Posterior vena cava (tissue), 2 donors: ENCODE data around the gene LMLN. TPM values are rescaled to one million over a fixed set of nuclear protein-coding genes. Genes with fewer than 3 reads are reported as not detected.
"Not testable (repeated sequence)": the region's sequence is repeated elsewhere in the genome, so short reads cannot be mapped to it uniquely, and the experiment has no call there.

Source experiments
- DNase-seq: peaks from one replicate; pipeline ENCODE4 v3.0.0-alpha.2; 2020; ENCODE audit warnings: low spot score
- intact Hi-C, 2 donors: fragments of 100-400 bp; cut with DNase I; formaldehyde crosslinking; loops; one replicate each; pipeline versions ENCODE4 v1.14.1 to v1.14.2; 2022 to 2023
- total RNA-seq, 2 donors: library from RNA; stranded (reverse); fragmentation: NEBNext Ultra II Directional; extraction: Animal tissue kit (Norgen Biotek cat#: 25700); gene quantifications; one replicate each; pipeline ENCODE4 v1.2.1, GENCODE V29; 2021
- donor health status: DM: yes; HTN: yes; CAD: no.
- donor health status: DM: yes; HTN: yes; CAD: no.

Gene LMLN
- total RNA-seq, 2 donors from 2014 or later = 6.5 to 7.3 TPM

DNA sequence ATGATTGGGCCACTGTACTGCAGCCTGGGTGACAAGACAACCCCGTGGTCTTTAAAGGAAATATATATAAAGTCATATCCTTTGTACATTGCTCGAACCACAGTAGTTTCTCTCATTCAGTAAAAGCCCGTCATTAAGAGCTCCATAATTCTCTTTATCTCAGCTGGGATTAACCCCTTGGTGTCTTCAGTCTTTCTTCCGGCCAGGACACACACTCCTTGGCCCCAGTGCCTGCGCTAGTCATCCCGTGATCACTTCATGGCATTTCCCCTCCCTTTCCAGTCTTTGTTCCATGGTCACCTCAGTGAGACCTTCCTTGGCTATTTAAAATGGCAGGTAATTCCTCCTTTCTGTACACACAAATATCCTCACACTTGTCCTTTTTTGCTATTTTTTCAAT is 6.7 kb upstream of the LMLN start:
- intact Hi-C loops = no loop called here
- no peak for DNase-seq

DNA sequence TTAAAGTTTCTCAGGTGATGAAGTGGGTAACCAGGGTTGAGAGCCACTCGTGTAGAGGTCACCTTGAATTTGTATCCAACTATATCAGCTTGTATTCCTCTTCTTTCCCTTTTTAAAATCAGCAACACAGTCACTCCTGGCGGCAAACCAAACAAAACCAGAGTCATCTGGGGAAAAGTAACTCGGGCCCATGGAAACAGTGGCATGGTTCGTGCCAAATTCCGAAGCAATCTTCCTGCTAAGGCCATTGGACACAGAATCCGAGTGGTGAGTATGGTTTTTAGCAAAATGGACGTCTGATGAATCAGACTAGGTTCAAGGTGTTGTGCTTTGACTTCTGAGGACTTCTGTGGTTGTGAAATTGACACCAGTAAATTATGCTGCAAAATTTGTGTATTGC is 6.1 kb upstream of the LMLN start:
- DNase-seq = no peak
- intact Hi-C loops = no loop called here

DNA sequence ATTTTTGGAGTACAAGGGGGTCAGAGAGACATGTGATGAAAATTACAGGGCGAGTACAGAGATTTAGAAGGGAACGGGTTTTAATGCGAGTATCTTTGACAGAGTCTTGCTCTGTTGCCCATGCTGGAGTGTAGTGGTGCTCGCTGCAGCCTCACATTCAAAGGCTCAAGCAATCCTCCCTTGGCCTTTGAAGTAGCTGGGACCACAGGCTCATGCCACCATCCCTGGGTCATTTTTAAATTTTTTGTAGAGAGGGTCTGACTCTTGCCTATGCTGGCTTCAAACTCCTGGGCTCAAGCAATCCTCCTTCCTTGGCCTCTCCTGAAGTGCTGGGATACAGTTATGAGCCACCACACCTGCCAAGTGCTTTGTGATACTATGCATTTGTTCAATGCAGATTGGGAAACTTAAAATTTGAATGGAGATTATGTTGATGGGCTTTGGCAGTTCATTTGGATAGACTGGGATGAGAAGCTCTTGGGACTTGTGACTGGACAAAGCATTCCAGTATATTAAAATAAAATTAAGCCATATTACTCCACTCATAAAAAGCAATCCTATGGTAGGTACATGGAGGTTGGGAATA is 4.0 kb upstream of the LMLN start:
- intact Hi-C loops = no loop called here

DNA sequence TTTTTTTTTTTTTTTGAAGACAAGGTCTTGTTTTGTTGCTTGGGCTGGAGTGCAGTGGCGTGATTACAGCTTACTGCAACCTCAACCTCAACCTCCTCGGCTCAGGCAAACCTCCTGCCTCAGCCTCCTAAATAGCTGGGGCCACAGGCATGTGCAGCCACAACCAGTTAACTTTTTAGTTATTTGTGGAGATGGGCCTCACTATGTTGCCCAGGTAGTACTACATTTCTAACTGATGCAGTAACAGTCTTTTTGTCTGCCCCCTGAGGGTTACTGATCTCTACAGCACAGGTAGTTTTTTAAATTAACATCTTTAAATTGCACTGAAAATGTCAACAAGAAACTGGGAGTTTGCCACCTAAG is 3.4 kb upstream of the LMLN start:
- intact Hi-C loops = no loop called here
- no peak for DNase-seq

More for the DNA sequence above, 4.0 kb upstream of the LMLN start:
- DNase-seq = no peak

DNA sequence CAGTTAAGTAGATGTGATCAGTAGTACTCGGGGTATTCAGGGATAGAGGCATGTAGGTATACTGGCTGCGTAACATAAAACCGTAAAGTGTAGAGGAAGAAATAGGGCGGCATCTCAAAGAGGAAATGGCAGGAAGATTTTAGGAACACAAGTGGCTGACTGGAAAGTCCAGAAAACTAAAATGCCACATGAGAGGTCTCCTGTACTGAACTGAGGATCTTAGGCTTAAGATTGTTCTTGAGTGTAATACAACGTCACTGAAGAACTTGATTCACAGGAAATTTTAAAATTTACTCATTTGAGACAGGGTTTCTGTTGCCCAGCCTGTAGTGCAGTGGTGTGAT is 2.3 kb upstream of the LMLN start:
- intact Hi-C loops = no loop called here
- DNase-seq = no peak

DNA sequence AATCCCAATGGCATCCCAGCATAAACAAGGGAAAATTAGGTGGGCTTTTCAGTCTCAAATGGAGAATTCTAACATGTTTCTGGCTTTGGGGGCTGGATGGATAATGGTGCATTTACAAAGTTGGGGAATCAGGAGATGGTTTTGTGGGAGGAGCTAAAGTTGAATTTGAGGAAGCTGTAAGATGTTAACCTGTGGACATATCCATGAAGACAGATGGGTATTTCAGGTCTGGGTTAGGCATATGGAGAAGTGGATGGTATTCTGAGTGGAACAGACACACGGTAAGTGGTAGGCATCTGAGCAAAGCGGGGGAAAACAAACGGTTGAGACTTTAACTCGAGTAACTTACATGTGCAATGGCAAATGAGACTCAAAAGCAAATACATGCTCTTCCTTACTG is 1.7 kb upstream of the LMLN start:
- intact Hi-C loops = no loop called here

DNA sequence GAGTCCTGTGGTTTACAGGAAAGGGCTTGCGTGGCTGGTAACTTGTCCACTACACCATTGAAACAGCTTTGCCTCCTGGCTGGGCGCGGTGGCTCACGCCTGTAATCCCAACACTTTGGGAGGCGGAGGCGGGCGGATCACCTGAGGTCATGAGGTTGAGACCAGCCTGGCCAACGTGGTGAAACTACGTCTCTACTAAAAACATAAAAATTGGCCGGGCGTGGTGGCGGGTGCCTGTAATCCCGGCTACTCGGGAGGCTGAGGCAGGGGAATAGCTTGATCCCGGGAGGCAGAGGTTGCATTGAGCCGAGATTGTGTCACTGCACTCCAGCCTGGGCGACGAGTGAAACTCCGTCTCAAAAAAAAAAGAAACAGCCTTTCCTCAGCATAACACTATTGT is 1.2 kb upstream of the LMLN start:
- DNase-seq, intact Hi-C loops: not testable (repeated sequence)

More for the DNA sequence above, 1.7 kb upstream of the LMLN start:
- DNase-seq = no peak

DNA sequence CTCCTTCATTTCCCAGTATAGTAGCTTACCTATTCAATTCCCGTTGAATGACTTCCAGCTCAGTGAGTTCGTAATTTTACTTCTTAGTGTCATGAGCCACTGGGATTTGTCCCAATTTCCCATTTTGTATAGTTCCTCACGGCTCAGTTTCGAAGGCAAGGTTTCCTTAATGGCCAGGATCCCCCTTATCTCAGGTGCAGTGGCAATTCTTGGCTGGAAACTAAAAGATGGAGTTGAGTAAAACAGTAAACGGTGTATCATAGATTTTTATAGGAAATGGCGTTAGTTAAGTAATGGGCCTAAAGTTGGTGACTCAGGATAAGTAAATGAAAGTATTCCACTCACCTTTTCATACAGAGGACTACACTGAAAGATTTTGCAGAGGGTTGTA is 522 bp upstream of the LMLN start:
- intact Hi-C loops = no loop called here
- DNase-seq = no peak

DNA sequence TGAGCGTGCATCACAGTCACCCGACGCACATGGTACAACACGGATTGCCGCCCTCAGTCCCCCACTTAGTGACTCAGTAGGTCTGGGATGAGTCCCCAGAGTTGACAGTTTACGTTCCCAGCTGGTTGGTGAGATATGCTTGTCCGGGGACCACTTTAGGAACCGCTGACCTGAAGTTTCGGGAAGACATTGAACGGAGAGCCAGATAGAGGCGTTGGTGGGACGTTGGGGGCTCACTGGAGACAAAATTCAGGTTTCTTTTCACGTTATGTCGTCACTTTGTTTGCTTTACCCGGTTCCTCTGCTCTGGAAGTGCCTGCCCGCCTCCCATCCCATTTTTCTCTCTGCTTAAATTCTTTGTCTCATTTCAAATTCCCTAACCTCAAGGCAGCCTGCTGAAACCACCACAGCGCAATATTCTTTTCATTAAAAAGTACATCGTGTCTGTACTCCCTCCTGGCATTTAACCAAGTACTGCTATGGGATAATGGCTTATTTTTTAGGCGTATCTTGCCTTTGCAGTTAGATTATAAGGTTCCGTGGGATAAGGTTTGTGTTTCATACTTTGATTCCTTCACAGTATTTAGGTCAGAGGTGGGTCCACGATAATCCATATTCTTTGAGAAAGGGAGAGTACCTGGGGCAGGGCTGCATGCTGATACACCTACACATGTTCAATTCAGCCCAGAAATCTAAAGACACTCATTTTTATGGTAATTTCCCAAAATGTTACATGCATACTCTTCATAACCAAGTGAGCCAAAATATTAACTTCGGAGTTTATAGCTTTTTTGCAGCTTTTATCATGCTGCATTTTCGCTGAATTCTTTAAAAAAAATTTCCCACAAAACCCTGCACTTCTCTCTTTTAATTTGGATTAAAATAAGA is 921 bp downstream of the LMLN start:
- intact Hi-C loops = no loop called here
- DNase-seq = peak; percentile 84

DNA sequence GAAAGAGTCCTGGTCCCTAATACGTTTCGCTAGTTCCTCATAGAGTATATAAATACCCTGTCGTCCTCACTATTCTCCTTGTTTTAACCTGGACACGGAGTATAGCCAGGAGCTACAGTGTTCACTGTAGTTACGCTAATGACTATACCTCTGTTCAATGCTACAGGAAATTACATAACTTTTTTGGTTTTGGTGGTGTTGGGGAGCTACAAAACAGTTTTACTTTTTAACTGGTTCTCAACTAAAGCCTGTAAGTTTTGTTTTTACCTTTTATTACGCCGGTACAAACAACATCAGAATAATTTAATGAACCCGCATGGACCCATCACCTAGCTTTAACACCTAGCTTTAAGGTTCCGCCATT is 1.5 kb downstream of the LMLN start:
- DNase-seq = no peak
- intact Hi-C loops = no loop called here

DNA sequence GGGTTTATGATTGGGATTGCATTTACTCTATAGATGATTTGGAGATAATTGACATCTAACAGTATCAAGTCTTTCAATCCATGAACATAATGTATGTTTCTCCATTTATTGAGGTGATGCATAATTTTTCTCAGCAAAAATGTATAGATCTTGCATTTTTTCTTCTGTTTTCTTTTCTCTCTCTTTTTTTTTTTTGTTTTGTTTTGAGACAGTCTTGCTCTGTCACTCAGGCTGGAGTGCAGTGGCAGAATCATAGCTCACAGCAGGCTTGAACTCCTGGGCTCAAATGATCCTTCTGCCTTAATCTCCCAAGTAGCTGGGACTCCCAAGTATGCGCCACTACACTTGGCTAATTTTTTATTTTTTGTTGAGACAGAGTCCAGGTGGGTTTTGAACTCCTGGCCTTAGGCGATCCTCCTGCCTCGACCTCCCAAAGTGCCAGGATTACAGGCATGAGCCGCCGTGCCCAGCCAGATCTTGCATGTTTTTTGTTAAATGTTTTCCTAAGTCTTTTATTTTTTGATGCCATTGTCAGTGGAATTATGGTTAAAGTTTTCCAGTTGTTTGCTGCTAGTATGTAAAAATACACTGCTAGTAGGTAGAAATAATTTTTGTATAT is 3.1 kb downstream of the LMLN start:
- intact Hi-C loops = no loop called here
- no peak for DNase-seq

DNA sequence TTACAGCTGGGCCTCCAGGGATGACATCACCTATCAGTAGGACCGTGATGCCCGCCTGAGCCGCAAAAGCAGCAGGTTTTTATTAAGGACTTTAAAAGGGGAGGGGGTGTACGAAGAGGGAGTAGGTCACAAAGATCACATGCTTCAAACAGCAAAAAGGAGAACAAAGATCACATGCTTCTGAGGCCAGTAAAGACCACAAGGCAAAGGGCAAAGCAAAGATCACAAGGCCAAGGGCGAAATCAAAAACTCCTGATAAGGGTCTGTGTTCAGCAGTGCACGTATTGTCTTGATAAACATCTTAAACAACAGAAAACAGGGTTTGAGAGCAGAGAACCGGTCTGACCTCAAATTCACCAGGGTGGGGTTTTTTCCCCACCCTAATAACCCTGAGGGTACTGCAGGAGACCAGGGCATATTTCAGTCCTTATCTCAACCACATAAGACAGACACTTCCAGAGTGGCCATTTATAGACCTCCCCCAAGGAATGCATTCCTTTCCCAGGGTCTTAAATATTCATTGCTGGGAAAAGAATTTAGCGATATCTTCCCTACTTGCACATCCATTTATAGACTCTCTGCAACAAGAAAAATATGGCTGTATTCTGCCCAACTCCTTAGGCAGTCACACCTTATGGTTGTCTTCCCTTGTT is 7.4 kb downstream of the LMLN start:
- intact Hi-C loops, DNase-seq: not testable (repeated sequence)

DNA sequence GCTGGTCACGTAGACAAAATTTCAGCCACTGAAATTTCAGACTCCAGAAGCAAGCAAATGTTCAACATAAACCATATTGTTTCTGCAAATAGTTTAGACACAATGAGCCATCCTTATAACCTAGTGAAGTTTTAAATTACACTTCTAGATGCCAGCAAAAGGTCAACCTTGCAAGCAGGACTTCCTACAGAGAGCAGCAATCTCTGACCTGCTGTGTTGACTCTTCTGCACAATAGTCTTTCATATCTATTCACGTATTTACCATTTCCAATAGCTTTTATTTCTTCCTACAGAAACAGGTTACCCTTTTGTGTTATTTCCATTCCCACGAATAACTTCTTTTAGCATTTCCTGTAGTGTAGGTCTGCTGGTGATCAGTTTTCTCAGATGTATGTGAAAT is 10.6 kb downstream of the LMLN start:
- intact Hi-C loops = no loop called here
- DNase-seq = no peak

DNA sequence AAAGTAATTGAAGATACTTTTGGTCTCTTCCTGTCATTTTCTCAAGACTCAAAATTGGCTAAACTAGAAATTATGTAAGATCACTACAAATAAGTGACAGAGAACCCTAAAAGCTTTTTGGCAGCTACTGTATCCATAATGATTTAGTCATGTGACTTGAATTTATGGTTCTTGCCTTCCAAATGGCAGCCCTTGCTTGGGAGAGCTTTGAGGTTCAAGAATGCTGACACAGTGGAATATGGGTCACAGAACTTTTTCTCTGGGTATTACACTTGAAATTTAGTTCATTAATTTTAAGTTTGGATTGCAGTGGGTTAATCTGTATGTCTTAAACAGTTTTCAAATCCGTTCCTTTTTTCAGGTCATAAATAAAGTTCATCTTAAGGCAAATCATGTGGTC is 14.0 kb downstream of the LMLN start:
- no peak for DNase-seq

DNA sequence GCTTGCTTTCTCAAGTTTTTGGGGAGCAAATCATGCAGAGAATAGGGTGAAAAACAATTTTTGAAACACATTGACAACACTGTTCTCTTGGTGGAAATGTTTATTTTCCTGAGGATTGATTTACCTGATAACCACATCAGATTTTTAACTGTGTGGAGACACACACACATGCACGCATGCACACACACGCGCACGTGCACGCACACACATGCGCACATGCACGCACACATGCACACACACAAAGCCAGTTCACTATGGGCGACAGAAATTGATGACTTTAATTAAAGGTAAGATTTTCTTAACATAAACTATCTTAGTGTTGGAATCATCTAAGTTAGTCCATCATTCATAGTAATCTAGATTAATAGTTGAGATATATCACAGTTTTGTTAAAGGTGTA is 15.3 kb downstream of the LMLN start:
- intact Hi-C loops = no loop called here
- no peak for DNase-seq

More for the DNA sequence above, 14.0 kb downstream of the LMLN start:
- intact Hi-C loops = no loop called here

DNA sequence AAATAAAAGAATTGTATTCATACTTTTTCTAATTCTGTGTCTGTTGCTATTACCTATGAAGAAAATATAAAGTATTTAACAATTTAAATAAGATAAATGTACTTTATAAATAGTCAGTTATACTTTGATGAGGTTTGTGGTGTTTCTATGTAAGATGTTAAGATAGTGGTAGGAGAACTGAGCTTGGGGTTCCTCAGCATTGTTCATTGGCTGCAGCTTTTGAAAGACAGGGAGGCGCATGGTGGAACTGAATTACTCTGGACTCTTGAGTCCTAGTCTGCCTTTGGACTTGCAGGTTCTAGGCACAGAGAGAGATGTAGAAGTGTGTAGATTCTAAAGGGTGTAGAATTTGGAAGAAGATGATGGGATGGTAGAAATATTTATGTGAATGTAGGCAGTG is 23.1 kb downstream of the LMLN start:
- no peak for DNase-seq
- intact Hi-C loops = no loop called here

DNA sequence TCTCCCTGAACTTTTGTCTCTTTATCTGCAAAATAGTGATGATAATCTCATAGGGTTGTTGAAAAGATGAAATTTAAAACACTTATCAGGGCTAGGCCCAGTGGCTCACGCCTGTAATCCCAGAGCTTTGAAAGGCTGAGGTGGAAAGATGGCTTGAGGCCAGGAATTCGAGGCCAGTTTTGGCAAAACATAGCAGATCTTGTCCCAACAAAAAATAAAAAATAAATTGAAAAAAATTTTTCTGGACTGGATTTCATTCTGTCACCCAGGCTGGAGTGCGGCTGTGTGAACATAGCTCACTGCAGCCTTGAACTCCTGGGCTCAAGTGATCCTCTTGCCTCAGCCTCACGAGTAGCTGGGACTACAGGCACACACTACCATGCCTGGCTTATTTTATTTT is 29.6 kb downstream of the LMLN start:
- intact Hi-C loops = no loop called here
- DNase-seq = no peak

DNA sequence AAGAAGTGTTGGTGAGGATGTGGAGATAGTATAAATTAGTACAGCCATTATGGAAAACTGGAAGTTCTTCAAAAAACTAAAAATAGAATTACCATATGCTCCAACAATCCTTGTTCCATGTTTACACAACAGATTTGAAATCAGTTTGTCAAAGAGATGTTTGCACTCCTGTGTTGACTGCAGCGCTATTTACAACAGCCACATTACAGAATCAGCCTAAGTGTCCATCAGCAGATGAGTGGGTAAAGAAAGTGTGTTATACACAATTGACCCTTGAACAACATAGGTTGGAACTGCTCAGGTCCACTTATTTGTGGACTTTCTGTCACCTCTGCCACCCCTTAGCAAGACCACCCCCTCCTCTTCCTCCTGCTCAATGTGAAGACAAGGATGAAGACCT is 34.7 kb downstream of the LMLN start:
- DNase-seq = no peak
- intact Hi-C loops = no loop called here

DNA sequence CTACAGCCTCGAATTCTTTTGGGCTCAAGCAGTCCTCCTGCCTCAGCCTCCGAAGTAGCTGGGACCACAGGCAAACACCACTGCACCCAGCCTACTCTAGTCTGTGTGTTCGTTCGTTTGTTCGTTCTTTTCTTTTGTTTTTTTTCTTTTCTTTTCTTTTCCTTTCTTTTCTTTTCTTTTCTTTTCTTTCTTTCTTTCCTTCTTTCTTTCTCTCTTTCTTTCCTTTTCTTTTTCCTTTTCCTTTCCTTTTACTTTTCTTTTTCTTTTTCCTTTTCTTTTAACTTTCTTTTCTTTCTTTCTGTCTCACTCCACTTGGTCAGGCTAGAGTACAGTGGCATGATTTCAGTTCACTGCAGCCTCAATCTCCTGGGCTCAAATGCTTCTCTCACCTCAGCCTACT is 36.8 kb downstream of the LMLN start:
- no peak for DNase-seq
- intact Hi-C loops = no loop called here

DNA sequence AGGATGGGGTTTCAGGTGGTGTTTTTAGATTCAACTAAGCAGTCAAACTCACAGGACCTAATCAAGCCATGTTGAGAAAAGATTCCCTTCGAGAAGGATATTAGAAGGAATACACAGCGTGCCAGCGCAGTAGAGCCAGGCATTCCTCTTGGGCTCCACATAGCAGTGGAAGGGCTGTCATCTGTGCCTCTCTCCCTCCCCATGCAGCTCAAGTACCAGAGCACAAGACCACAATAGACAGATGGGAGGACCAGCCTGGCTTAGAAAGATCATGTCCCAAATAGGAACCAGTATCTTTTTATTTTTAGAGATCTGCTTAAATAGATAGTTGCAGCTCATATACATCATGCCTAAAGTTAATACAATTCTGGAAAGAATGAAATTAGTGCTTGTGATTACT is 37.9 kb downstream of the LMLN start:
- DNase-seq = no peak
- intact Hi-C loops = no loop called here
